GM21367 (cell line): ENCODE results near the gene GPR141.
"Not testable (repeated sequence)": the region's sequence is repeated elsewhere in the genome, so short reads cannot be mapped to it uniquely, and the experiment has no call there.

Experiments
- ATAC-seq: cut with Tn5 transposase; IDR thresholded peaks from one replicate; pipeline ENCODE4 v1.9.1; 2021; ENCODE audit not compliant: unreplicated experiment

The GPR141 gene

GRCh38 chr7:37684927-37685326 lies 1.4 kb downstream of the GPR141 start:
- ATAC-seq: no peak

DNA sequence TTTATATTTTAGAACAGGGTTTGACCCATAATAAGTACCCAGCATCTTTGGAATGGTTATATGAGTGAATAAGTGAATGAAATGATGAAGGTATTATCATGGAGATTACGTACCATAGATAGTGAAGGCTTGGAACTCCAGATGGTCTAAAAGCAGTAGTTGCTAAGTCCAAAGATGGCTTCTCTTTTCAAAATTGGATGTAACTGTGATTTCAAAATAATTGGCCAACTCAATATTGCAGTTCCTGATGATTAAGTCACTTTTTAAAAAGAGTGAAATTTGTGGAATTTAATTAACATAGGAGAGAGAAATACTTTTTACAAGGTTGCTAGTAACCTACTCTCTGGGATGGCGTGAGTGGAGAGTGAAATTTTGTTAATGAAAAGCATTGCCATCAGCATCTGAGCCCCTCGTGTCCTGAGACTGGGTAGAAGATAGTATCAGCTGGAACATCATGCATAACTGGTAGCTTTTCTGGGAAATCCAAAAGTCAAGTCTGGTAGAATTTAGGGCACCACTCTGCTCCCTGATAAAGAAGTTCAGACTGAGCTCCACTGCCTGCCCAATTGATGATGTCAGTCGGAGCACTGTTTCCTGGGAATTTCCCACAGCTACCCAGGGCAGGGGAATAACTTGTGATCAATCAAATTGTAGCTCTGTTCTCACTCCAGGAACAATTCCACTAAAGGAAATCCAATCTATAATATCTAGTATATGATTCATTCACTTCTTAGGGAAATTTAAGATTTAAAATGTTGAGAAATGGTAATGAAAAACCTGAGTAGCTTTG lies 3.2 kb downstream of the GPR141 start:
- ATAC-seq: no peak

DNA sequence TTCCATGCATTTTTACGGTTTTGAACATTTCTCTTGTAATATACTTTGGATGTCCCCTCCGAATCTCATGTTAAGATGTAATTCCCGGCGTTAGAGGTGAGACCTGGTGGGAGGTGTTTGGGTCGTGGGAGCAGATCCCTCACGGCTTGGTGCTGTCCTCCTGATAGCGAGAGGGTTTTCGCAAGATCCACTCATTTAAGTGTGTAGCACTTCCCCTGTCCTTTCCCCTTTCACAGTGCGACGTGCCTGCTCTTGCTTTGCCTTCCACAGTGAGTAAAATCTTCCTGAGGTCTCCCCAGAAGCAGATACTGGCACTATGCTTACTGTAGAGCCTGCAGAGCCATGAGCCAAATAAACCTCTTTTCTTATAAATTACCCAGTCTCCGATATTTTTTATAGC lies 6.6 kb downstream of the GPR141 start:
- no peak for ATAC-seq

DNA sequence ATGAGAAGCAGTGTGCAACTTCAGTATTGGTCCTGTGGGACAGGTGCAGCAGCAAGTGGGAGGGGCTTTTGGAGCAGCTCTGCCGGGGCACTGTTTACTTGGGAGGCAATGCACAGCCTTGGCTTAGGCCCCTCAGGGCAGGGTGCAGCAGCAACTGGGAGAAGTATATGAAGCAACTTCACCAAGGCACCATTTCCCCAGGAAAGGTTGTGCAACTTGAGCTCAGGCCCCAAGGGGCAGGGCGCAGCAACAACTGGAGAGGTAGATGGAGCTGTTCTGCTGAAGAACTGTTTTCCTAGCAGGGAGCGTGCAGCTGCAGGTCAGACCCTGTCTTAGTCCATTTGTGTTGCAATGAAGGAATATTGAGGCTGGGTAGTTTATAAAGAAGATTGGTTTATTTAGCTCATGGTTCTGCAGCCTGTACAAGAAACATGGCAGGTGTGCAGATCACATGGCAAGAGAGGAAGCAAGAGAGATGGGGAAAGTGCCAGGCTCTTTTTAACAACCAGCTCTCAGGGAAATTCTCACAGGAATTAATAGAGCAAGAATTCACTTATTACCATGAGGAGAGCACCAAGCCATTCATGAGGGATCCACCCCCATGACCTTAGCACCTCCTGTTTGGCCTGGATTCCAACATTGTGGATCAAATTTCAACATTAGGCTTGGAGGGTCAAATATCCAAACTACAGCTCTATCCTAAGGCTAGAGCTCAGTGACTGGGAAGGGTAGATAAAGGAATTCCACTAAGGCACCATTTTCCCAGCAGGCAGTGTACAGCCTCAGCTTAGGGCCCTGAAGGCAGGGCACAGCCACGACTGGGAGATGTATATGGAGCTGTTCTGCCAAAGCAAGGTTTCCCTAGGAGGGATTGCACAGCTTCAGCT lies 10.9 kb downstream of the GPR141 start:
- ATAC-seq: no peak

DNA sequence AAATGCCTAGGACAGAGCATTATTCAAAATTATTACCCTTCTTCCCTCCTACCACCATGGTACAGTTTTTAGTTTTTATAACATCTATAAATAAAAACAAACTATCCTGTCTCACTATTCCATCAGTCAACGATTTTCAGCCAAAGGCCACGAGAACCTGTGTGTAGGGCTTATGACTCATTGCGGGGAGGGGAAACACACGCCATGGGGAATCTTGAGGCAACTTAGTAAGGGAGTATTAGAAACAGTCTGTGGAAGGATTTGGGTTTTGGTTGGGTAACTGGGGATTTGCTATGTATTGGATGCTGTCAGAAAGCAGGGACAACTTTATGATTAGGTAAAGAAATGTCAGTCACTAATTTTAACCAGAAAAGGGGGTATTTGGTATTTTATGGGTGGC lies 14.7 kb downstream of the GPR141 start:
- no peak for ATAC-seq

DNA sequence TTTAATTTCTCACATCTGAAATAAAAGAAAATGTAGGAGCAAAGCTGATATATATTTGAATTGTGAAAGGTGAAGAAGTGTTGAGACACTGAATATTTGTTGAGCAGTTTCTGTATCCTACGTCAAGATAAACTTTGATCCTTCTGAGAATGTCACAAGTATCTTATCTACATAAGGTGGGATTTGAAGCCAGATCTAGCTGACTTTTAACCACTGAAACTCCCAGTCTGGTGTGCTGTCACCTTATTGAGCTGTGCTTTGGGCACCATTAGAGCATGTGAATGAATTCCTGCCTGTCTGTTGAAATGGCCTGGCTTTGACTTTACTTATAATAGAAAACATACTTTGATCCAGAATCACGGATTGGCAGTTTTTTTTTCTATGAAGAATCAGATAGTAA lies 15.2 kb downstream of the GPR141 start:
- no peak for ATAC-seq

DNA sequence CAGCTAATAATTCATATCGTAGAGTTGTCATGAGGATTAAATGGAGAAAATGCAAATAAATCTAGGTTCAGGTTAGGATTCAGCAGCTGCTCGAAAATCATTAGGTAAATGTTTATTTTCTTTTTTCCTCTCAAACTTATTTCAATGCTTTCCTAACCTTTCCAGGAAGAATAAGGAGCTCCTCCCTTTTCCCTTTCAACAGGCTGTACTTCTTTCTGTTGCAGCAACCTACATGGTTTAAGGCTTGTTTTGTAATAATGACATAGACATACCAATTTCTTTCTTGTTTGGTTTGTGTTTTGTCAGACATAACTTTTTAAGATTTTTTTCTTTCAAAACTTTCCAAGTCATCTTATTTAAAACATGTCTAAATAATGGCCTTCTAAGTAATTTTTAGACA lies 18.2 kb downstream of the GPR141 start:
- no peak for ATAC-seq

DNA sequence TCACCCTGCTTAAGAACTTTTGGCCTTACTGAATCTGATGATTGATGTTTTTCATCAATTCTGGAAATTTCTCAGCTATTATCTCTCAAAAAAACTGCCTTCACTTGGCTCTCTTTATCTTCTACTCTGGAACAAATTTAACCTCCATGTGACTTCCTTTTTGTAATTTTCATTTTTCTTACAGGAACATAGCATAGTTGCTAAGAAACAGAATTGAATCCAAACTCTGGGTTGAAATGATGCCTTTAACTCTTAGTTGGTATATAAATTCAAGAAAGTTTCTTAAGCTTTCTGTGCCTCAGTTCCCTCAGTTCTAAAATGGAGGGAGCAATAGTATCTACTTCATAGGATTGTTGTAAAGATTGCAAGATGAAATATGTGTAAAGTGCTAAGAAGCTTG lies 19.8 kb downstream of the GPR141 start:
- no peak for ATAC-seq

DNA sequence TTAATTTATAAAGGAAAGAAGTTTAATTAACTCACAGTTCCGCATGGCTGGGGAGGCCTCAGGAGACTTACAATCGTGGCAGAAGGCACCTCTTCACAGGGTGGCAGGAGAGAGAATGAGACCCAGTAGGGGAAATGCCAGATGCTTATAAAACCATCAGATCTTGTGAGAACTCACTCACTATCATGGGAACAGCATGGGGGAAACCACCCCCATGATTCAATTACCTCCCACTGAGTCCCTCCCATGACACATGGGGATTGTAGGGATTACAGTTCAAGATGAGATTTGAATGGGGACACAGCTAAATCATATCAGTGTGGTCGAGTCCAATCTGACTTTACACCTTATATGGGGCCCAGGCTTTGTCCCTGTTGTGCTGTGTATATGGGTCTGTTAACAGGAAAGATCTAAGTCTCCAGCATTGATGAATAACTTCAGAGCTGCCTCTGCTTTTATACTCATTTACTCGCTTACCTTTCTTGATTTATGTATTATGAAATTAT lies 20.8 kb downstream of the GPR141 start:
- ATAC-seq: not testable (repeated sequence)

GRCh38 chr7:37705976-37706375 lies 22.4 kb downstream of the GPR141 start:
- ATAC-seq: no peak

- ATAC-seq: no peak
Observed at GRCh38 chr7:37706804-37707203, 23.2 kb downstream of the GPR141 start.

- ATAC-seq: no peak
Observed at GRCh38 chr7:37707754-37708485, 24.4 kb downstream of the GPR141 start.

- peak; percentile 93 for ATAC-seq
Observed at GRCh38 chr7:37709631-37710509, 26.3 kb downstream of the GPR141 start.

DNA sequence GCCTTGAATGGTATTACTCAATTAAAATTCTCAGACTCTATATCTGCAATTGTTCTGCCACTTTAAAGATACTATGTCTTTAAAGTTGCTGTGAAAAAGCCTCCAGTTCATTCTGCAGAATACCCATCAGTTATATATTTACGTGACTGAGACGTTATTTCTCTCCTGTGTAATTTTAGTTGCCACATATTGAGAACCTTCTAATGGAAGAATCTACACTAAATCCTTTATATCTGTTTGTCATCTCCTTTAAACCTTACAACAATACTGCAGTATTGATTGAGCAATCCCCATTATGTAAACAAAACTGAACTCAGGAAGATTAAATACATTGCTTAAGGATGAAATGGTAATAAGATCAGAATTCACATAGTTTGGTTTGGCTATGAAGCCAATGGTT lies 30.0 kb downstream of the GPR141 start:
- no peak for ATAC-seq

DNA sequence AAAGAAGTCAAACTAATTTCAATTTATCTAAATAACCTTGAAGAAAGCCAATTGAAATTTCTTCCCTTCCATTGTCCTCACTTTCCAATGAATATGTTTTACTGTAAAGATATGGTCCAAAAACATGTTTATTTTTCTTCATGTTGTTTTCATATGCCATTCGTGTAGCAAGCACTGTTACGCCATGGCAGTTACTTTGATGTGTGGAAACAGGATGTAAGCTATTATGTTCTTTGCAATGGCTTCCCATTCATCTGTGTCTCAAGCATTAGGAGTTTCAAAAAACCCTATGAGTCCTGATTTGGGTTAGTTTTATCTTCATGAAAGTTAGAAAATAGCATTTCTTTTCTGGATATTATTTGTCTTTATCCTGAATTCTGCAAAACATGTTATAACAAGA lies 31.0 kb downstream of the GPR141 start:
- no peak for ATAC-seq

DNA sequence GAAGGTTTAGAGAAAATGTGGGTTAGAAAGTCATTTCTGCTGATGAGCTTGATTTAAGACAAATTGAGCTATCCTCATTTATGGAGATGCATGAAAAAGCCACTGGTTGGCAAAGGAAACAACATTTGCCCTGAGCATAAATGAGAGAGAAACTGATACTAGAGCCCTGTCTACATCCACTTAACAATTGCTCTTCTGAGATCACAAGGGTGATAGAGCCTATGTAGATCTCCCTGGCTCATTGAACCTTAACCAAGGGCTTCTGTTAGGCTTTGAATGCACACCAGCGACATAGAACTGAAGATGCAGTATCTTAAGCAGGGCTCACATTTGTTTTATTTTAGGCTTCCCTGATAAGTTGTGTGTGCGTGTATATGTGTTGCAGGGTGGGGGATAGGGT lies 35.0 kb downstream of the GPR141 start:
- ATAC-seq: no peak

- peak; percentile 61 for ATAC-seq
Observed at GRCh38 chr7:37719077-37719476, 35.5 kb downstream of the GPR141 start.

- ATAC-seq: no peak
Observed at GRCh38 chr7:37724732-37725131, 41.2 kb downstream of the GPR141 start.

GRCh38 chr7:37726016-37726415 lies 42.5 kb downstream of the GPR141 start:
- ATAC-seq: no peak

- ATAC-seq: peak; percentile 41
Observed at GRCh38 chr7:37728747-37729146, 45.2 kb downstream of the GPR141 start.
